Adipocyte (in vitro differentiated cells): ENCODE measurements around the gene LZTS3.

Experiments
- DNase-seq: peaks from one replicate; pipeline ENCODE4 v3.0.0-alpha.2; 2015; ENCODE audit warnings: low read depth
- H3K27me3 ChIP-seq: replicated peaks from 2 replicates; pipeline ENCODE4 v1.7.0; 2013; ENCODE audit warnings: mild to moderate bottlenecking, low read length, moderate library complexity; ENCODE audit not compliant: control insufficient read depth, insufficient read depth
- H3K36me3 ChIP-seq: 2 replicates; pipeline ENCODE4 v1.7.0; 2013; ENCODE audit warnings: low read length, mild to moderate bottlenecking, moderate library complexity; ENCODE audit not compliant: control insufficient read depth, insufficient read depth, severe bottlenecking
- H3K4me1 ChIP-seq: 2 replicates; pipeline ENCODE4 v1.7.0; 2013; ENCODE audit warnings: mild to moderate bottlenecking, low read length, moderate library complexity; ENCODE audit not compliant: control insufficient read depth, insufficient read depth
- H3K4me3 ChIP-seq: 2 replicates; pipeline ENCODE4 v1.7.0; 2013; ENCODE audit warnings: mild to moderate bottlenecking, low read length, moderate library complexity
- H3K9ac ChIP-seq: 2 replicates; pipeline ENCODE4 v1.7.0; 2013; ENCODE audit warnings: mild to moderate bottlenecking, low read length, moderate library complexity
- H3K9me3 ChIP-seq: 2 replicates; pipeline ENCODE4 v1.7.0; 2013; ENCODE audit warnings: mild to moderate bottlenecking, low read length, moderate library complexity; ENCODE audit not compliant: control insufficient read depth

Gene LZTS3

DNA sequence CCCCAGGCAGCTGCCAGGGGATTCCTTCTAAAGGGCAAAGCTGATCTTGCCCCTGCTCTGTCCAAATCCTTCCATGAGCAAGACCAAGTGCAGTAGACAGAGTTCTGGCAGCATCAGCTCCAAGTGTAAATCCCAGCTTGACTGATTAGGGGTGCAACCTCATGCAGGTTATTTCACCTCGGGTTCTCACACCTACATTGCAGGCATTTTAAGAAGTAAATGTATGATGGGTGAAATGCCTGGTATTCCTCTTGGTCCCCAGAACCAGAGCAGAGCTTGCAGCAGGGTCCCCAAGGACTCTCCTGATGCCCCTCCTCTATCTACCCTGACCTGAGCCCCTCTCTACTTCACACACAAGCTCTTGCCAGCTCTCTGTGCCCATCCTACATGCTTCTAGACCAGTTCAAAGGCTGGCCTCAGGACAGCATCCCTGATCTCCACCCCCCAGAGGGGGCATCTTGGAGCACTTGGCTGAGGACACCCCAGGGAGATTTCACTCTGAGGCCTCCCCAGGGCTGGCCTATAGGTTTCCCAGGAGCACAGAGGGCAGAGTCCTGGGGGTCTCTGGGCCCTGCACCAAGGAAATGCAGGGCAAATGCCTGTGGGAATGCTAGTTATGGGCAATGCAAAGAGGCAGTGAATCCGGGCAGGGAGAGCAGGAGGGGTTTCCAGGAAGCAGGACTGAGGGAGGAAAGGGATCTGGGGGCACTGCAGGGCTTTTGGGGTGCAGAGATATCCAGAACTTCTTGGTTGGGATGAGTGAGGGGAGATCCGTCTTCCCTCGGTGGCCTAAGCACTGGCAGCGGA lies 1.0 kb downstream of the LZTS3 start:
- Histone ChIP-seq H3K4me1 (peaks cover 18% of the 10 kb centered on the region), H3K27me3 (peaks cover 6% of the 10 kb centered on the region), H3K9me3 (no peaks in the 10 kb centered on the region), H3K9ac (peak overlapping the region; percentile 90), H3K36me3 (no peaks in the 10 kb centered on the region), H3K4me3 (peak overlapping the region; percentile 96)
- DNase-seq = no peak

DNA sequence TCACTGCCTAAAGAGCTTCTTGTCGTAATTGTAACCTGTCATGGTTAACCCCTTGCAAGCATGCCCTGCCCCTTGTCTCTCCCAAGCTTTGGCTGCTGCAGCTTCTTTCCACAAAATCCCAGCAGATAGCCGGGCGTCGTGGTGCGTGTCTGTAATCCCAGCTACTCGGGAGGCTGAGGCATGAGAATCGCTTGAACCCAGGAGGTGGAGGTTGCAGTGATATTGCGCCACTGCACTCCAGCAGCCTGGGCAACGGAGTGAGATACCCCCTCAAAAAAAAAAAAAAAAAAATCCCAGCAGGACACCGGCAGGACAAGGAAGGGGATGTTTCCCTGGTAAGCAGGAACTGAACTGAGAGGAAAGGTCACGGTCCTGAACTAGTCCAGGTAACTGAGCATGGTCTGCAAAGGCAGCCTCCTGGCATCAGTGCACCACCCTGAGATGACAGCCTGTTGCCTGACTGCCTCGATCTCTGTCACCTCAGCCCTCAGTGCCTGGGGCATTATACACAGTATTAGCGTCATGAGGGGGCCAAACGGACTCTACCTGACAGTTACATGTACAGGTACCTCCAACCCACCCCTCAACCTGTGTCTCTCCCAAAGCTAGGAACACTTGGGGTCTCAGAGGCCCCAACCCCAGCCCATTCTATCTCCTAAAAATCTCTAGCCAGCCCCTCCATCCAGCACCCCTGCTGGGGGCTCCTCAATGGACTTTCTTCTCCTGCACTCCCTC lies 1.8 kb downstream of the LZTS3 start:
- Histone ChIP-seq H3K9ac (no peak overlapping the region), H3K36me3 (no peaks in the 10 kb centered on the region), H3K4me1 (peaks cover 18% of the 10 kb centered on the region), H3K27me3 (peaks cover 6% of the 10 kb centered on the region), H3K9me3 (no peaks in the 10 kb centered on the region), H3K4me3 (no peak overlapping the region)
- no peak for DNase-seq

DNA sequence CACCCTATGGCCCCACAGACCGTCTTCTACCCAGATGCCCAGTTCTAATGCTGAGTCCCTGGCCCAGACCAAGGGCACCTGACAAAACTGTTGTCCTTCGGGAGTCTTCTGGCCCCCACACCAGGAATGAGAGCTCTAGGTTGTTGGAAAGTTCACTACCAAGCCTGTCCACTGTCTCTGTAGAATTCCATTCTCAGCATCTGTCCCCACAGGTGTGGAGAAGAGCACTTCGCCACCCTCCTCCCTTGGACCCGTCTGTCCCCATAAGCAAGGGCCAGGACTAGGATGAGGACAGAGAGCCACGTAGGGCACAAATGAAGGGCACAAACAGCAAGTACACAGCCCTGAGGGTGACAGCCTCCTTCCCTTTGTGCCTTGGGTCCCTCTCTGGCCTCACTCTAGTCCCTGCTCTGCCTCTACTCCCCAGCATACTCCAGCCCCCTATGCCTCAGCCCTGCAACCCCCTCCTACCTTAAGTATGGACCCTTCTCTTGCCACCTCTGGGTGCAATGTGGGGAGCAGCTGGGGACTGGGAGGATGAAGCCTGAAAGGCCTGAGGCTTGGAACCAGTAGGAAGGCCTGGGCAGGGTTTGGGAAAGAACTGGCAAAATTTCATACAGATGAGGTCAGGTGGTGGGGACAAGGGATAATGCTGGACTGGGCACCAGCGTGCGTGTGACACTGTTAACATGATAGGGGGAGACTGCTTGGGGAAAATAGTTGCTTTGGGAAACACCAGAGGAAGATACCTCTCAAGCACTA lies 4.3 kb downstream of the LZTS3 start:
- peaks cover 6% of the 10 kb centered on the region for H3K27me3 ChIP-seq
- no peaks in the 10 kb centered on the region for H3K36me3 ChIP-seq
- peaks cover 2% of the 10 kb centered on the region for H3K4me1 ChIP-seq
- H3K9me3 ChIP-seq = no peaks in the 10 kb centered on the region
- no peak overlapping the region for H3K4me3 ChIP-seq
- no peak overlapping the region for H3K9ac ChIP-seq
- DNase-seq = no peak

DNA sequence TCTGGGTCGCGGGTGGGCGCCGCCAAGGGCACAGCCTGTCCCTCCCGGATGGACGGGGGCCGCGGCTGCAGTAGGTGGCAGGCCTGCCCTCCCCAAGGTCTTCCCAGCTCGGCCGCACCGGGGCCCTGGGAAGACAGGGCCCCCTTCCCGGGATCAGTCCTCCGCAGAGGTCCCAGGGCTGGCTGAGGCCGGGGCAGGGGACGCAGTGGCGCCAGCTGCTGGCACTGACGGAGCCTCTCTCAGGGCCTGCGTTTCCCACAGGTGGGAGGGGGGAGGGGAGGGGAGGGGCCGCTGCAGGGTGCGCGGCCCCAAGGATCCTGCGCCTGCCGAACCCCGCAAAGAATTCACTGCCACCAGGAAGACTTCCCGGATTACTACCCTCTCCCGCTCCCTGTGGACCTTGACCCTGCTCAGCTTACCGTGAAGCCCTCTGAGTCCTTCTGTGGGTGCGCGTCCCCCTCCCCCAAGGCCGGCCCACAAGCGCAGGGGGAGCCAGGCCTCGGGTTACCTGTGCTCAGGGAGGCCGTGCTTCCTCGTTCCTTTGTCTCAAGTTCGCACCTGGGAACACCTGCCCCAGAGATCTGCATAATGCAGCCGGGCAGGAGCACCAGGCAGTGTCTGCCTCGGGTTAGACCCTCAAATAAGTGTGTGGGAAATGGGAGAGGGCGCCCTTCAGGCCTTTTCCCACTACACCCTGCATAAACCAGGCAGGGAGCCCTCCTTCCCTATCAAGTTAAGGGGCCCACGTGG lies 5.1 kb downstream of the LZTS3 start:
- DNase-seq = no peak
- no peaks in the 10 kb centered on the region for H3K36me3 ChIP-seq
- no peaks in the 10 kb centered on the region for H3K9me3 ChIP-seq
- H3K4me3 ChIP-seq = no peak overlapping the region
- peaks cover 6% of the 10 kb centered on the region for H3K27me3 ChIP-seq
- H3K9ac ChIP-seq = no peak overlapping the region
- H3K4me1 ChIP-seq = peaks cover 2% of the 10 kb centered on the region

DNA sequence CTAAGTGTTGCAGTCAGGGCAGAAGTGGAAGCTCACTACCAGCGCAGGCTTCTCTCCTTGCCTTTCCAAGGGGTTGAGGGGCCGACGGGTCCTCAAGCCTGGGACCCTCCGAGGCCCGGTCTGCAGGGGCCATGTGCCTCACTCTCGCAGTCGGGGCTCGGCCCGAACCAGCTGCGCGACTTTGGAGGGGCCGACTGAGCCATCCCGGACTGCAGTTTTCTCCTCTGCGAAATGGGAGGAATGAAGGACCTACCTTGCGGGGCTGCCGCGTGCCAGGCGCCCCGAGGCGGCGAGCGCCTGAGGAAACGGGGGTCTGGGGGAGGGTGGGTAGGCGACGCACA lies 5.6 kb downstream of the LZTS3 start:
- H3K4me1 ChIP-seq = peaks cover 2% of the 10 kb centered on the region
- no peak for DNase-seq
- H3K9me3 ChIP-seq = no peaks in the 10 kb centered on the region
- no peaks in the 10 kb centered on the region for H3K36me3 ChIP-seq
- H3K27me3 ChIP-seq = peaks cover 6% of the 10 kb centered on the region
- H3K4me3 ChIP-seq = no peak overlapping the region
- H3K9ac ChIP-seq = no peak overlapping the region

DNA sequence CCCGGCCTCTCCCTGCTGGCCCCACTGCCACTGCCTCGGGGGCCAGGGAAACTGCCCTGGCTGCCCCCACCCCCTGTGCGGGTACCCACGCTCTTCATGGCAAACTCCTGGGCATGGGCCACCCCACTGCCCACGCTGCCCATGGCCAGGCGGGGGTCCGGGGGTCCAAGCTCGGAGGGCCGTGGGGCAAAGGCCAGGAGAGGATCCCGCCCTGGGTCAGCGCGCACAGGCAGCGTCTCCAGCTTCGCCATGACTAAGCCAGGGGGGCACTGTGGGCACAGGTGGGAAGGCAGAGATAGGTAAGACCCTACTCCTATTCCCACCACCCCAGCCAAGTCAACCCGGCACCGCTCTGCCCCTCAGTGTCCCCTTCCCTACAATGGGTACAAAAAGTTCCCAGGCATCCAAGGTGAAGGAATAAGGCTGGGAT lies 6.4 kb downstream of the LZTS3 start:
- Histone ChIP-seq H3K4me1 (no peaks in the 10 kb centered on the region), H3K36me3 (no peaks in the 10 kb centered on the region), H3K9ac (no peak overlapping the region), H3K4me3 (no peak overlapping the region), H3K27me3 (no peaks in the 10 kb centered on the region), H3K9me3 (no peaks in the 10 kb centered on the region)
- DNase-seq = no peak

DNA sequence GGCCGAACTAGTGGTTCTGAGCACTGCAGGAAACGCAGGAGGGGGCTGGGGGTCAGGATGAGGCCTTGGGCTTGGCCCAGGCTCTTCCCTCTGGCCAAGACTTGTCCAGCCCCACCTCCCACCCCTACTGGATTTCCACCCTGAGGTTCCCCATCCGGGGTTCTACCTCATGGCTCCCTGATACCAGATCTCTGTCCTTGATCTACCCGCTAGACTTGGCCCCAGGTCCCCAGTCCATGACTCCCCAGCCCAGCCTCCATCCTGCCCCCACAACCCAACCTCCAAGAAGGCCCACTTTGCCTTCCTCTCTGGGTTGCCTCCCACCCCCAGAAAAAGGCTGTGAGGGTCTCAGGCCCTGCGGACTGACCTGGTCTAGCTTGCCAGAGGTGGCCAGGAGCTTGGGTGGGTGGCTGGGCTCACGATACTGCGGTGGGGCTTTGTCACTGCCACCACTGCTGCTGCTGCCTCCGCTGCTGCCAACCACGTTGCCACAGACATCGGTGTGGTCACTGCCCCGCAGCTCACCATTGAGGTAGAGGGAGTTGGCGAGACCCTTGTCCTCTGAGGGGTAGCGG lies 6.9 kb downstream of the LZTS3 start:
- Histone ChIP-seq H3K9me3 (no peaks in the 10 kb centered on the region), H3K4me3 (no peak overlapping the region), H3K27me3 (no peaks in the 10 kb centered on the region), H3K9ac (no peak overlapping the region), H3K36me3 (no peaks in the 10 kb centered on the region), H3K4me1 (no peaks in the 10 kb centered on the region)
- DNase-seq = no peak

DNA sequence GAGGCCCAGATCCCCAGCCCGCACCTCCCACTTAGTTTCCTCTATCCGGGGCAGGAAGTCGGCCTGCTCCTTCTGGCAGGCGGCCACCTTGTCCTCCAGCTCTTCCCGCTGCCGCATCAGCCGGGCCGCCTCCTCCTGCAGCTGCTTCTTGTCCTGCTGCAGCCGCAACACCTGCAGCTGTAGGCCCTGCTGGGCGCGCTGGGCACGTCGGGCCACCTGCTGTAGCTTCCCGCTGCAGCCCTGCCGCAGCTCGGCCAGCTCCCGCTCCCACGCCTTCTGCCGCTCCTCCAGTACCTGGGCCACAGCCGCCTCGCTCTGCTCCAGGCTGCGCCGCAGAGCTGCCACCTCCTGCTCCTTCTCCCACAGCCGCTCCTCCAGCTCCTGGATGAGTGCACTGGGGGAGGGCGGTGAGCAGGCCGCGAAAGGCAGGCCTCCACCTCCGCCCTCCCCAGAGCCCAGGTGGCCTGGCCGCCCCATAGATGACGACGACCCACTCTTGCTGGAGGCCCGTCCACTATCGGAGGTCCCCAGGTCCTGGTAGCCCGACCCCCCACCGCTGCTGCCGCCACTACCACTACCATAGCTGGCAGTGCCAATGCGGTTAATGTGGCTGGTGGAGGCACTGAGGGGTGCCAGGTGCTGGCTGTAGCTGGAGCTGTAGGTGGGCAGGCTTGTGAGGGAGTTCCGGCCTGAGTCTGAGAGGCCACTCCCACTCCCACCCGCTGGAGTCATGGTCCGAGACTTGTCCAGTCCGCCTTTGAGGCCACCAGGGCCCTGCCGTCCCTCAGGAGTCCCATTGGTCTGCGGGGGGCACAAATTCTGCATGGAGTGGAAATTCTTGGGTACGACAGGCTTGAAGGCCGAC lies 7.6 kb downstream of the LZTS3 start:
- no peaks in the 10 kb centered on the region for H3K36me3 ChIP-seq
- no peaks in the 10 kb centered on the region for H3K27me3 ChIP-seq
- no peak overlapping the region for H3K9ac ChIP-seq
- DNase-seq = no peak
- no peaks in the 10 kb centered on the region for H3K9me3 ChIP-seq
- H3K4me3 ChIP-seq = no peak overlapping the region
- H3K4me1 ChIP-seq = no peaks in the 10 kb centered on the region

DNA sequence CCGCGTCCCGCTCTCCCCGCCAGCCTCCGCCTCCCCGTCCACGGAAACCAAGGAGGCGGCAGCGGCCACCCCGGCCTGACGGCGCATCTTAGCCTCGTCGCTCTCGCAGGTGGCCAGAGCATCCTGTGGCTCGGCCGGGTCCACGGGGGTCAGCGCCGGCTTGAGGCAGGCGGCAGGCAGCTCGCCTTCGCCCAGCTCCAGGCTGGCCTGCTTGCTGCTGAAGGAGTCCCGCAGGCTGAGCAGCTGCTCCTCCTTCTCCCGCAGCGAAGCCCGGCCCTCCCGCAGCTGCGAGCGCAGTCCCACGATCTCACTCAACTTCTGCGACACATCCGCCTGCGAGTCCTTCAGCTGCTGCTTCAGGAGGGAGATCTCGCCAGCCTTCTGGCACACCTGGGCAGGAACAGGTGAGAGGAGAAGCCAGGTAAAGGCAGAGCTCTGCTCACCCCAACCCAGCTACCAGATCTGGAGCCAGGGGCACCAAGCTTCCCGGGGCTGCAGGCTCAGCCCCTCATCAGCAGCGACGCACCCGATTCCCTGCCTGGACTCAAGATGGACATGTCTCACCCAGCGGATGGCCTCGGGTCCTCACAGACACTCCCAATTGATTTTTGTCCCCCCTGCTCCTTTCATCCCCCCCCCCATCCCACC lies 8.5 kb downstream of the LZTS3 start:
- H3K27me3 ChIP-seq = no peaks in the 10 kb centered on the region
- DNase-seq = no peak
- no peaks in the 10 kb centered on the region for H3K36me3 ChIP-seq
- no peaks in the 10 kb centered on the region for H3K4me1 ChIP-seq
- H3K4me3 ChIP-seq = no peak overlapping the region
- H3K9me3 ChIP-seq = no peaks in the 10 kb centered on the region
- H3K9ac ChIP-seq = no peak overlapping the region
